ENCODE results near the gene DRAP1. TPM values are rescaled to one million over a fixed set of nuclear protein-coding genes. Genes with fewer than 3 reads are reported as not detected.

Gene DRAP1
- total RNA-seq, 3 donors from 2014 or later, result 39.9 to 74.8 (median 61.6) TPM

DNA sequence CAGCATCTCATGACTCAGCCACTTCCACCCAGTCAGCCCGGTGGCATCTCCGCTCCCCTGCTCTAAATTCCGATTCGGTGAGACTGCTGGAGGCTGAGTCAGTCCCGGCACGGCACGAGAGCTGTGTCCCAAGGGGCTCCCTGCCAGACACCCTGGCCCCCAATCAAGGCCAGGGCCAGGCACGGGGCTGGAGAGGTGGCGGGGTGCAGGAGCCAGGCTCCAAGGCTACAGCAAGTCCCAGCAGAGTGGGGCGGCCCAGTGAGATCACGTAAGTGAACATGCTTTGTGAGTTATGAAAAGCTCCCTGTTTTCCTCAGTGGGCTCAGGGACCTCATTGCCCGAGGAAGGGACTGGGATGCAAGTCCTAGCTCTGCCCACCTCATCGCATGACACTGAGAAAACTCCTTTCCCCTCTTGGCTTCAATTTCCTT, 3.4 kb upstream of the DRAP1 start:
- Histone ChIP-seq H3K9me3 (no peaks in the 10 kb centered on the region), H3K36me3 (ENCODE audit: low read depth) (no peaks in the 10 kb centered on the region), H3K4me1 (ENCODE audit: low read depth) (peaks cover 43% of the 10 kb centered on the region), H3K4me3 (no peak overlapping the region)
- DNase-seq (peak; percentile 43 to 82 (median 67)), ATAC-seq (no peak)
- TF ChIP-seq, protein P1, sequence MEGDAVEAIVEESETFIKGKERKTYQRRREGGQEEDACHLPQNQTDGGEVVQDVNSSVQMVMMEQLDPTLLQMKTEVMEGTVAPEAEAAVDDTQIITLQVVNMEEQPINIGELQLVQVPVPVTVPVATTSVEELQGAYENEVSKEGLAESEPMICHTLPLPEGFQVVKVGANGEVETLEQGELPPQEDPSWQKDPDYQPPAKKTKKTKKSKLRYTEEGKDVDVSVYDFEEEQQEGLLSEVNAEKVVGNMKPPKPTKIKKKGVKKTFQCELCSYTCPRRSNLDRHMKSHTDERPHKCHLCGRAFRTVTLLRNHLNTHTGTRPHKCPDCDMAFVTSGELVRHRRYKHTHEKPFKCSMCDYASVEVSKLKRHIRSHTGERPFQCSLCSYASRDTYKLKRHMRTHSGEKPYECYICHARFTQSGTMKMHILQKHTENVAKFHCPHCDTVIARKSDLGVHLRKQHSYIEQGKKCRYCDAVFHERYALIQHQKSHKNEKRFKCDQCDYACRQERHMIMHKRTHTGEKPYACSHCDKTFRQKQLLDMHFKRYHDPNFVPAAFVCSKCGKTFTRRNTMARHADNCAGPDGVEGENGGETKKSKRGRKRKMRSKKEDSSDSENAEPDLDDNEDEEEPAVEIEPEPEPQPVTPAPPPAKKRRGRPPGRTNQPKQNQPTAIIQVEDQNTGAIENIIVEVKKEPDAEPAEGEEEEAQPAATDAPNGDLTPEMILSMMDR (IDR thresholded peaks at IDR 0.05), result no peak
- intact Hi-C loops (cut with DNase I, micrococcal nuclease), result no loop called here

- no peak overlapping the region for H3K4me3 ChIP-seq
- H3K36me3 ChIP-seq (ENCODE audit: low read depth), result no peaks in the 10 kb centered on the region
- TF ChIP-seq, protein P1 (IDR thresholded peaks at IDR 0.05), result no peak
- intact Hi-C loops (cut with DNase I, micrococcal nuclease), result no loop called here
- peaks cover 45% of the 10 kb centered on the region for H3K4me1 ChIP-seq (ENCODE audit: low read depth)
- no peaks in the 10 kb centered on the region for H3K9me3 ChIP-seq
- no peak for DNase-seq
- no peak for ATAC-seq
Measured at GRCh38 chr11:65916391-65916790, 2.8 kb upstream of the DRAP1 start.

GRCh38 chr11:65917077-65917433, 2.2 kb upstream of the DRAP1 start:
- DNase-seq, result no peak

GRCh38 chr11:65917434-65918210, 1.6 kb upstream of the DRAP1 start:
- intact Hi-C loops (cut with DNase I, micrococcal nuclease), result no loop called here
- H3K9me3 ChIP-seq, result no peaks in the 10 kb centered on the region
- TF ChIP-seq, protein P1 (IDR thresholded peaks at IDR 0.05), result no peak
- H3K36me3 ChIP-seq (ENCODE audit: low read depth), result no peaks in the 10 kb centered on the region
- no peak for ATAC-seq
- H3K4me1 ChIP-seq (ENCODE audit: low read depth), result peaks cover 36% of the 10 kb centered on the region
- H3K4me3 ChIP-seq, result peak overlapping the region; percentile 94
- DNase-seq, result peak in 2 of 3 donors; percentile 50 to 69

More at GRCh38 chr11:65917077-65917433, 2.2 kb upstream of the DRAP1 start:
- TF ChIP-seq, protein P1 (IDR thresholded peaks at IDR 0.05), result no peak
- Histone ChIP-seq H3K36me3 (ENCODE audit: low read depth) (no peaks in the 10 kb centered on the region), H3K4me1 (ENCODE audit: low read depth) (peaks cover 39% of the 10 kb centered on the region), H3K9me3 (no peaks in the 10 kb centered on the region), H3K4me3 (no peak overlapping the region)
- intact Hi-C loops (cut with DNase I, micrococcal nuclease), result no loop called here
- no peak for ATAC-seq

GRCh38 chr11:65918211-65919140, 750 bp upstream of the DRAP1 start, which contains the start of gene C11orf68:
Gene C11orf68, minus strand, starts transcription at chr11:65919062. Its CDS starts 31 bp downstream, at chr11:65919031.
- Histone ChIP-seq H3K9me3 (no peaks in the 10 kb centered on the region), H3K4me1 (ENCODE audit: low read depth) (peaks cover 36% of the 10 kb centered on the region), H3K4me3 (peak within 1 kb of the TSS; percentile 94), H3K36me3 (ENCODE audit: low read depth) (no peaks in the 10 kb centered on the region)
- ATAC-seq, result no peak
- TF ChIP-seq, protein P1 (IDR thresholded peaks at IDR 0.05), result no peak
- intact Hi-C loops (cut with DNase I, micrococcal nuclease), result no loop called here
- DNase-seq, result no peak
